ENCODE results near the gene HTR6. TPM values are rescaled to one million over a fixed set of nuclear protein-coding genes. Genes with fewer than 3 reads are reported as not detected.

Gene HTR6
- total RNA-seq, 1 experiment from 2014 or later = 0.37 TPM

DNA sequence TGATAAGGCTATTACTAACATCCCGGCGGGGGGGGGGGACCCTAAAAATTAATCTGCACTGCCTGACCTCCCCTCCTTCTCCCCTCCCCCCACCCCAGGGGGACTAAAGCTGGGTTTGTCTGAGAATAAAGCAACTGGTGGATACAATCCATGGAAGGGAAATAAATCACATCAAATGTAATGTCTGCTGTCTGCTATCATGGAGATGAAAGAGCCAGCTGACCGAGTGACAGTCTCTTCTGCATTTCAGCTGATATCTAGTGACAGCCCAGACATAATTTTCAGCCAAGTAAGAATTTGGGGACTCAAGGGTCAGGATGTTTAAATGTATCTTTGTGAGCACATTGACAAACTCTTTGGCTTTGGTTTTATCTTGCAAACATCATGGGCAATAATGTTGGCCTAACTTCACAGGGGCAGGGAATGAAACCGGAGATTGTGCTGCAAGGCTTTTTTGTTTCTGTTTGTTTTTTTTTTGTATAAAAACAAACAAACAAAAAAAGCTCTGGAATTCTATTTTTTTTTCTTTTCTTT, 44.7 kb downstream of the HTR6 start:
- H3K27ac ChIP-seq (ENCODE audit: insufficient read length, low read depth, low read length) = no peak overlapping the region
- no peak overlapping the region for H2BK120ac ChIP-seq (ENCODE audit: low read depth, low read length, poor library complexity, severe bottlenecking)
- no peak overlapping the region for H2AK5ac ChIP-seq (ENCODE audit: insufficient read length, low read length)
- Mint-ChIP-seq H3K27ac (no peak overlapping the region), H3K4me3 (no peak overlapping the region), H3K4me1 (peaks cover 19 to 22% of the 10 kb centered on the region in 2 experiments), H3K36me3 (ENCODE audit: insufficient read depth in 1 of 3, low read depth in 3 of 3) (no peaks in the 10 kb centered on the region), H3K27me3 (ENCODE audit: low read depth) (no peaks in the 10 kb centered on the region), H3K9me3 (no peaks in the 10 kb centered on the region)
- H4K8ac ChIP-seq (replicated peaks; ENCODE audit: insufficient read length, low read depth, low read length) = no peak overlapping the region
- H3K4me2 ChIP-seq (ENCODE audit: insufficient read depth, insufficient read length, low read length) = no peak overlapping the region
- H2BK5ac ChIP-seq (ENCODE audit: insufficient read length, low read length) = no peak overlapping the region
- no peak overlapping the region for H3K18ac ChIP-seq (ENCODE audit: insufficient read length, low read depth, low read length)
- DNase-seq = no peak
- H3K4ac ChIP-seq (ENCODE audit: low read depth, low read length) = no peak overlapping the region
- no peak overlapping the region for H3K14ac ChIP-seq (ENCODE audit: insufficient read depth, low read length)
- WGBS (ENCODE audit: extremely low coverage, insufficient read length, low lambda C conversion rate) = no CpG with 5 or more reads among the region's 4 CpGs
- H3K23me2 ChIP-seq (ENCODE audit: insufficient read length, low read depth, low read length, poor library complexity, severe bottlenecking) = no peaks in the 10 kb centered on the region
- no peak overlapping the region for H3K56ac ChIP-seq (ENCODE audit: insufficient read length, low read depth, low read length)
- H2BK20ac ChIP-seq (ENCODE audit: low read depth, low read length, poor library complexity, severe bottlenecking) = no peak overlapping the region
- H2AFZ ChIP-seq (ENCODE audit: low read length) = no peak overlapping the region
- H3K79me2 ChIP-seq (ENCODE audit: insufficient read depth, low read length) = no peaks in the 10 kb centered on the region
- no peaks in the 10 kb centered on the region for H3K79me1 ChIP-seq (ENCODE audit: insufficient read depth, low read depth, low read length, poor library complexity, severe bottlenecking)
- TF ChIP-seq, protein P1, sequence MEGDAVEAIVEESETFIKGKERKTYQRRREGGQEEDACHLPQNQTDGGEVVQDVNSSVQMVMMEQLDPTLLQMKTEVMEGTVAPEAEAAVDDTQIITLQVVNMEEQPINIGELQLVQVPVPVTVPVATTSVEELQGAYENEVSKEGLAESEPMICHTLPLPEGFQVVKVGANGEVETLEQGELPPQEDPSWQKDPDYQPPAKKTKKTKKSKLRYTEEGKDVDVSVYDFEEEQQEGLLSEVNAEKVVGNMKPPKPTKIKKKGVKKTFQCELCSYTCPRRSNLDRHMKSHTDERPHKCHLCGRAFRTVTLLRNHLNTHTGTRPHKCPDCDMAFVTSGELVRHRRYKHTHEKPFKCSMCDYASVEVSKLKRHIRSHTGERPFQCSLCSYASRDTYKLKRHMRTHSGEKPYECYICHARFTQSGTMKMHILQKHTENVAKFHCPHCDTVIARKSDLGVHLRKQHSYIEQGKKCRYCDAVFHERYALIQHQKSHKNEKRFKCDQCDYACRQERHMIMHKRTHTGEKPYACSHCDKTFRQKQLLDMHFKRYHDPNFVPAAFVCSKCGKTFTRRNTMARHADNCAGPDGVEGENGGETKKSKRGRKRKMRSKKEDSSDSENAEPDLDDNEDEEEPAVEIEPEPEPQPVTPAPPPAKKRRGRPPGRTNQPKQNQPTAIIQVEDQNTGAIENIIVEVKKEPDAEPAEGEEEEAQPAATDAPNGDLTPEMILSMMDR (conservative IDR thresholded peaks at IDR 0.05) = no peak
- no peak overlapping the region for H2BK12ac ChIP-seq (ENCODE audit: insufficient read length, low read depth, low read length)
- no peak overlapping the region for H3K9ac ChIP-seq (ENCODE audit: extremely low read depth, insufficient read length, low read length)
- no peak overlapping the region for H4K5ac ChIP-seq (ENCODE audit: insufficient read length, low read depth, low read length)
- no peak overlapping the region for H3K23ac ChIP-seq (ENCODE audit: insufficient read length, low read depth, low read length)
- H2BK15ac ChIP-seq (ENCODE audit: low read depth, low read length) = no peak overlapping the region
- H3K9me3 ChIP-seq (ENCODE audit: control insufficient read depth, low read depth, low read length) = no peaks in the 10 kb centered on the region
- no peaks in the 10 kb centered on the region for H4K20me1 ChIP-seq (ENCODE audit: control insufficient read depth, insufficient read depth, insufficient read length)
- H3K4me1 ChIP-seq (ENCODE audit: insufficient read depth, low read length) = no peaks in the 10 kb centered on the region
- H3K27me3 ChIP-seq (ENCODE audit: insufficient read depth, low read length) = no peaks in the 10 kb centered on the region
- H4K91ac ChIP-seq (ENCODE audit: insufficient read length, low read depth, low read length) = no peak overlapping the region
- no peak overlapping the region for H3T11ph ChIP-seq (ENCODE audit: low read length)
